T47D (cell line): ENCODE data around the gene ZNF697.

ENCODE experiments used
- DNase-seq, 2 experiments: peaks; one replicate each; pipeline versions ENCODE4 v3.0.0 to v3.0.0-alpha.2; 2011 to 2012; ENCODE audit warnings: low read depth in 1 of 2, low spot score in 1 of 2
- JUND ChIP-seq: IDR thresholded peaks from 2 replicates; pipeline ENCODE4 v1.6.1; 2012; ENCODE audit warnings: low read depth
- in situ Hi-C: cut with HindIII; loops from 2 replicates; pipeline ENCODE4 v1.10.0; 2016; ENCODE audit warnings: low sequenced_read_pairs, low pct_unique_long_range_greater_than_20kb

The ZNF697 gene

GRCh38 chr1:119676571-119677206, 28.6 kb upstream of the ZNF697 start:
- DNase-seq, result no peak
- in situ Hi-C loops, result no loop called here
- TF ChIP-seq JUND, result no peak

- in situ Hi-C loops, result no loop called here
- no peak for TF ChIP-seq JUND
- peak; percentile 64 to 90 for DNase-seq
Measured at GRCh38 chr1:119675349-119676345, 27.6 kb upstream of the ZNF697 start.

- peak in 1 of 2 experiments; percentile 59 for DNase-seq
- in situ Hi-C loops, result no loop called here
- TF ChIP-seq JUND, result no peak
Measured at GRCh38 chr1:119674835-119675289, 26.8 kb upstream of the ZNF697 start.

GRCh38 chr1:119674111-119674526, 26.1 kb upstream of the ZNF697 start:
- no peak for DNase-seq
- in situ Hi-C loops, result no loop called here
- no peak for TF ChIP-seq JUND

- no peak for DNase-seq
- in situ Hi-C loops, result no loop called here
- TF ChIP-seq JUND, result no peak
Measured at GRCh38 chr1:119673171-119673940, 25.3 kb upstream of the ZNF697 start.

GRCh38 chr1:119670898-119671297, 22.8 kb upstream of the ZNF697 start:
- DNase-seq, result no peak
- in situ Hi-C loops, result no loop called here
- no peak for TF ChIP-seq JUND

- in situ Hi-C loops, result no loop called here
Measured at GRCh38 chr1:119667173-119667572, 19.1 kb upstream of the ZNF697 start.

GRCh38 chr1:119664067-119664466, 16.0 kb upstream of the ZNF697 start:
- in situ Hi-C loops, result no loop called here
- TF ChIP-seq JUND, result no peak
- no peak for DNase-seq

More at GRCh38 chr1:119667173-119667572, 19.1 kb upstream of the ZNF697 start:
- no peak for DNase-seq
- TF ChIP-seq JUND, result no peak

- DNase-seq, result no peak
- in situ Hi-C loops, result no loop called here
- no peak for TF ChIP-seq JUND
Measured at GRCh38 chr1:119662034-119662437, 14.0 kb upstream of the ZNF697 start.

- in situ Hi-C loops, result no loop called here
- DNase-seq, result peak in 1 of 2 experiments; percentile 27
- TF ChIP-seq JUND, result no peak
Measured at GRCh38 chr1:119660253-119661083, 12.4 kb upstream of the ZNF697 start.

GRCh38 chr1:119659628-119660027, 11.6 kb upstream of the ZNF697 start:
- TF ChIP-seq JUND, result no peak
- in situ Hi-C loops, result no loop called here
- DNase-seq, result no peak
